Measurements from ENCODE around the gene ATP1B4.

ATP1B4 gene

GRCh38 chrX:120377179-120377578, 15.3 kb downstream of the ATP1B4 start:
- no peak for DNase-seq (ENCODE audit: low spot score)

GRCh38 chrX:120377715-120378114, 15.8 kb downstream of the ATP1B4 start:
- no peak for DNase-seq (ENCODE audit: low spot score)

- DNase-seq (ENCODE audit: low spot score): no peak
Observed at GRCh38 chrX:120378570-120378969, 16.7 kb downstream of the ATP1B4 start.

- no peak for DNase-seq (ENCODE audit: low spot score)
Observed at GRCh38 chrX:120379937-120380681, 18.2 kb downstream of the ATP1B4 start.

- no peak for DNase-seq (ENCODE audit: low spot score)
Observed at GRCh38 chrX:120380699-120381098, 18.8 kb downstream of the ATP1B4 start.

DNA sequence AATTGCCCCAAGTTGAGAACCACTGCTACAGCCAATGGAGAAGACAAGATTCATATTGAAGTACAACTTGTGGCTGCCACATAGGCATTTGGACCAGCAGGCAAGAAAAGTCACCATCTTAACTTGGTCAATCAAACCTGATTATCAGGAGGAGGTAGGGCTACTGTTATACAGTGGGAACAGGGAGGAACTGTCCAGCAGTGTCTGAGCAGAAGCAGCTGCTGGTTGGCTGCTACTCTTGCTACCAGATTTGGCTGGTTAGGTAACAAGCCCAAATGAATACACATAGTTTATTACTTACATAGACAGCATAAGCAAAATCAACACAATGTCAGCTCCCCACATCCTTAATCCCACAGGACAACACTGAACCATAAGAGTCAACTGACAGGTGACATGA, 39.4 kb downstream of the ATP1B4 start:
- DNase-seq (ENCODE audit: low spot score): no peak

GRCh38 chrX:120402369-120402768, 40.5 kb downstream of the ATP1B4 start:
- no peak for DNase-seq (ENCODE audit: low spot score)

- no peak for DNase-seq (ENCODE audit: low spot score)
Observed at GRCh38 chrX:120406638-120407037, 44.7 kb downstream of the ATP1B4 start.

DNA sequence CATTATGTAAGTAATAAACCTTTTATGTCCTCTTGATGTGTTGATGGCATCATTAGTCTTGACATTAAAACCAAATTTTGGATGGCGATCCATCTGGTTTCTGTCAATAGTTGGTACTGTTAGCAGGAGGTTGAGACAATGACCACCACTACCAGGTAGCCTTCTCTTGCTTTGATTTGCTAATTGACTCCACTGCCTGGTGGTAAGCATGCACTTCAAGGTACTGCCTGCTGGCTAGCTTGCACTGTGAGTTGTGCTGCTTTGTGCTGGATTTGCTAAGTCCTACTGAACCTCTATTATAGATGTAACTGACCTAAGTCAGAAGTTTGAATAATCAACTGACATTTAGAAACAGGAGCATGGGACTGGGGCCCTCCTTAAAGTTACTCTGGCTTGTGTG, 46.3 kb downstream of the ATP1B4 start:
- no peak for DNase-seq (ENCODE audit: low spot score)

GRCh38 chrX:120419463-120419862, 57.6 kb downstream of the ATP1B4 start:
- no peak for DNase-seq (ENCODE audit: low spot score)

- DNase-seq (ENCODE audit: low spot score): no peak
Observed at GRCh38 chrX:120426599-120426998, 64.7 kb downstream of the ATP1B4 start.

DNA sequence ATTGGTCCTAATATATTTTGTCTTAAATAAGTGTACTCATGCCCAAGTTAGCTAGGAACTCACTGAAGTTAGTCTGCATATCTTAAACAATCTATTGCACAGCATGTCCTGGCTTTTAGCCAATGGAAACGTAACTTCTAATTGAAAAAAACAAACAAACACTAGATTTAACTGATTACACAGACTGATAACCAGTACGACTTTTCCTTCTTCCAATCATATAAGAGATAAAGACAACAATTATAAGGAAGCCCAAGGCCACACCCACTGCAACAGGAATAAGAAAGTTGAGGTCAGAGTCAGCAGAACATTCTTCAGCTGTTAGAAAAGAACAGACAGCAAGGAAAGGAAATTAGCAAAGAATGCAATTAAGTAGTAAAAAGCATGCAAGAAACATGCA, 66.4 kb downstream of the ATP1B4 start:
- no peak for DNase-seq (ENCODE audit: low spot score)

DNA sequence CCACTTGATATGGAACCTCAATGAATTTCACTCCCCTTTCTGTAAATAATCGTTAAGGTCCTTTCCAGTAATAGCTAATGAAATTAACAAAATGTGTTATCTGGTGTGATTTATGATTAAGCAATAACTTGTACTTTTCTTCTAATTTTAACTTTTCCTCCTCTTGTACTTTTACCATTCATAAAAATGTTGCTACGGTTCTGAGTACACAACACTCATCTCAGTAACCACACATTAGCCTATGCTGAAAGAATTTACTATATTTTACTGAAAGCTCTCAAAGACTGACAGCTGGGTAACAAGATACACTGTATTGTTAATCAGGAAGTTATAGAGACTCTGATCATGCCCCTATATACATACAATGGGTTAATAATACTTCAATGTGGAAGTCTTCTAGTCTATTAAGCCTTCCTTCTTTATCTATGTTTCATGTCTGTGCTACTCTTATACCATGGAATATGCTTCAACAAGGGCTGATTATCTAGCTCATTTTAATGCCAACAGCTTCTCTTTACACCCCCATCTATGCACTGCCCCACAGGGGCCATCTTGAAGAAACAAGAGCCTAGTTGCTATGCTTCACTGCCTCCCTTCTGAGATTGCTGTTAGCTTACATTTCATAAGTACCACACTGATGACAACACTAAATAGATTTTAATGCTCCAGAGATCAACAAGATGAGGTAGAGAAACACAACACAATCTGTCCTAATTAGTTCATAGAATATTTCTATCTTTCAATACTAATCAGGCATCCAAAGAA, 68.1 kb downstream of the ATP1B4 start:
- DNase-seq (ENCODE audit: low spot score): no peak
